ENCODE measurements around the gene PRAME. TPM values are rescaled to one million over a fixed set of nuclear protein-coding genes. Genes with fewer than 3 reads are reported as not detected.

The PRAME gene
- total RNA-seq, 1 donor from 2014 or later = 0.21 TPM

- H3K27me3 Mint-ChIP-seq (ENCODE audit: low read depth) = peaks cover 60% of the 10 kb centered on the region
- DNase-seq (ENCODE audit: low read depth, low spot score) = no peak
- H3K27ac Mint-ChIP-seq (ENCODE audit: unreplicated experiment) = no peak overlapping the region
- no peaks in the 10 kb centered on the region for H3K4me1 Mint-ChIP-seq
- H3K36me3 Mint-ChIP-seq (ENCODE audit: low read depth) = no peaks in the 10 kb centered on the region
- H3K4me3 Mint-ChIP-seq = no peak overlapping the region
- no peak for TF ChIP-seq CTCF (conservative IDR thresholded peaks at IDR 0.05)
- no peaks in the 10 kb centered on the region for H3K9me3 Mint-ChIP-seq
Measured at GRCh38 chr22:22600531-22601261, 41.6 kb upstream of the PRAME start.

DNA sequence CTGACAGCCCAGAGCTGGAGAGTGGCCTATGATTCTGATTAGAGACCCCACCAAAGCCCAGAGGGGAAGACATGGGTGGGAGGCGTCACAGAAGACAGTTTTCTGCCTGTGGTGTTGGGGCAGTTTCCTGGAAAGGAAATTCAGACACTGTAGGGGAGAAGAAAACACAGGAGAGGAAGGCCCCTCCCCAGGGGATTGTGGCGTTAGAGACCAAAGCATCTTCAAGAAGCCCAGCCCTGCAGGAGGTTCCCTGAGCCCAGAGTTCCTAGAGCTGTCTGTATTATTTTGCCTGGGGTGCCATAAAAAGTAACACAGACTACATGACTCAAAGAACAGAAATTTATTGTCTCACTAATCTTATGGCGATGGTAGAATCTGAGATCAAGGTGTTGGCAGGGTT lies 40.2 kb upstream of the PRAME start:
- H3K4me1 Mint-ChIP-seq = no peaks in the 10 kb centered on the region
- no peaks in the 10 kb centered on the region for H3K9me3 Mint-ChIP-seq
- no peak overlapping the region for H3K4me3 Mint-ChIP-seq
- no peak overlapping the region for H3K27ac Mint-ChIP-seq (ENCODE audit: unreplicated experiment)
- peaks cover 60% of the 10 kb centered on the region for H3K27me3 Mint-ChIP-seq (ENCODE audit: low read depth)
- TF ChIP-seq CTCF (conservative IDR thresholded peaks at IDR 0.05) = no peak
- no peaks in the 10 kb centered on the region for H3K36me3 Mint-ChIP-seq (ENCODE audit: low read depth)
- no peak for DNase-seq (ENCODE audit: low read depth, low spot score)

GRCh38 chr22:22598144-22598543 lies 39.1 kb upstream of the PRAME start:
- Mint-ChIP-seq H3K27me3 (ENCODE audit: low read depth) (peaks cover 60% of the 10 kb centered on the region), H3K36me3 (ENCODE audit: low read depth) (no peaks in the 10 kb centered on the region), H3K4me3 (no peak overlapping the region), H3K9me3 (no peaks in the 10 kb centered on the region), H3K4me1 (no peaks in the 10 kb centered on the region), H3K27ac (ENCODE audit: unreplicated experiment) (no peak overlapping the region)
- no peak for DNase-seq (ENCODE audit: low read depth, low spot score)
- no peak for TF ChIP-seq CTCF (conservative IDR thresholded peaks at IDR 0.05)

DNA sequence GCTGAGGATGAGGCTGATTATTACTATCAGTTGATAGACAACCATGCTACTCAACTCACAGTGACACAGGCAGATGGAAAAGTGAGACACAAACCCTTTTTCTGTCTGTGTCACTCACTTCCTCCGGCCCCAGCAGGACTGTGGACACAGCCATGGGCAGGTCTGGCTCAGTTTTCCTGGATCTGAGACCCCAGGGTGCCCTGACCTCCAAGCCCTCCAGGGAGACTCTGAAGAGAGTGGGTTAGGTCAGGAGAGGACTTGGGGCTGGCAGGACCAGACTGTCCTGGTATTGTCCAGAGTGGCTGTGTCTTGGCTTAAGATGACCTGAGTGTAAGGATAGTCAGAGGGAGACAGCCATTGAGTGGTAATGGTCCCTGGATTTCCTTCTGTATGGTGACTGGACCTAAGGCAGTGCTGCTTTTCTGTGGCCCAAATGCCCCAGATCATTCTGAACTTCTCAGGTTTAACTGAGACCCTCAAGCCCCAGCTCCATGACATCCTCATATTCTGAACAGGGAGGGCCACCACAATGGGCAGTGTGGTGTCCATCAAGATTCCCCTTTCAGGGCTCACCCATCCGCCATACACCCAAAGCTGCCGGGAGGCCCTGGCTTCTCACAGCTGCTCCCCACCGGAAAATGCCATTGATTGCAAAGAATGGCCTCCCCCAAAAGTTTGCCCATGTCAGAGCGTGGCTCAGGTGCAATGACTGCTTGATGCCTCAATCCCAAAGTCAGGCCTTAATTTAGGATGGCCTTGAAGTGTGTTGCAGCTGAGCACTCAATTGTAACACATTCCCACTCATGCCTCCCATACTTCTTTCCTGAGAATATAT lies 36.2 kb upstream of the PRAME start:
- no peak for DNase-seq (ENCODE audit: low read depth, low spot score)
- Mint-ChIP-seq H3K4me3 (no peak overlapping the region), H3K4me1 (no peaks in the 10 kb centered on the region), H3K27me3 (ENCODE audit: low read depth) (peaks cover 72% of the 10 kb centered on the region), H3K36me3 (ENCODE audit: low read depth) (no peaks in the 10 kb centered on the region), H3K9me3 (no peaks in the 10 kb centered on the region), H3K27ac (ENCODE audit: unreplicated experiment) (no peak overlapping the region)
- TF ChIP-seq CTCF (conservative IDR thresholded peaks at IDR 0.05) = no peak

DNA sequence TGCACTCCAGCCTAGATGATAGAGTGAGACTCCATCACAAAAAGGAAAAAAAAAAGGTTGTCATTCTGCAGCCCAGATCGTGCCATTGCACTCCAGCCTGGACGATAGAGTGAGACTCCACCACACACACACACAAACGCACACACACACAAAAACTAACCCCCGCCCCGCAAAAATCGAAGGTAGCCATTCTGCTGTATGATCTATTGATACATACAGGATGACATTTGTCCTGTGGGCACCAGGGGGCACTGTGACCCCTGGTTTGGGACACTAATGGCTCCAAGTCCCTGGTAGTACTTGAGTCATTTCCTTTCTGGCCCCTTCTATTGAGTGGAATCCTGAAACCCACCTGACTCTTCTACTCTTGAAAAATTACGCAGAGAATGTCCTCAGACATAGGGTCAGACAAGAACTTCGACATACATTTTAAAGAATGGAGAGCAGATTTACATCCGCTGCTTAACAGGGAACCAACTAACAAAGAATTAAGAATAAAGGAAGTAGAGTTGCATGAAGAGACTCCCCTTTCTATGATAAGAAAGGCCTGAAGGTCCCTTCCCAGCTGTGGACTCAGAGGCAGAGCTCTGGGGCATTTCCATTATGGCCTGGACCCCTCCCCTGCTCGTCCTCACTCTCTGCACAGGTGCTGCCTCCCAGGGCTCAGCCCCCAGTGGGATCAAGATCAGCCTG lies 35.0 kb upstream of the PRAME start:
- Mint-ChIP-seq H3K9me3 (no peaks in the 10 kb centered on the region), H3K36me3 (ENCODE audit: low read depth) (no peaks in the 10 kb centered on the region), H3K4me3 (no peak overlapping the region), H3K27ac (ENCODE audit: unreplicated experiment) (no peak overlapping the region), H3K27me3 (ENCODE audit: low read depth) (peaks cover 70% of the 10 kb centered on the region), H3K4me1 (no peaks in the 10 kb centered on the region)
- peak; percentile 41 for DNase-seq (ENCODE audit: low read depth, low spot score)
- peak; percentile 77 for TF ChIP-seq CTCF (conservative IDR thresholded peaks at IDR 0.05)
